AG04450 (cell line): Measurements from ENCODE around the gene MAD2L1BP. TPM values are rescaled to one million over a fixed set of nuclear protein-coding genes. Genes with fewer than 3 reads are reported as not detected.
A peak's percentile ranks its signal among the peaks of the same experiment; 100 is the strongest.

ENCODE experiments used
- CTCF ChIA-PET: fragments of 300-600, 350-600 bp; formaldehyde crosslinking; extraction: SDS; loops from one replicate; lab custom pipeline; 2022; ENCODE audit warnings: antibody characterized with exemption, inconsistent platforms; lab: Charles Lee
- POLR2A ChIA-PET: fragments of 350-600 bp; formaldehyde crosslinking; extraction: SDS; loops from one replicate; lab custom pipeline; 2021; ENCODE audit warnings: antibody characterized with exemption, inconsistent platforms; lab: Yijun Ruan, JAX
- DNase-seq: peaks from one replicate; pipeline ENCODE4 v3.0.0-alpha.2; 2011; ENCODE audit warnings: low read depth, low spot score
- H3K27ac ChIP-seq: one replicate; pipeline ENCODE4 v1.5.1; 2012; ENCODE audit warnings: low read depth, low read length, control low read depth
- H3K27me3 ChIP-seq: one replicate; pipeline ENCODE4 v1.6.0; 2012; ENCODE audit warnings: low read length; ENCODE audit not compliant: control insufficient read depth, insufficient read depth
- H3K4me3 ChIP-seq: 2 replicates; pipeline ENCODE4 v1.5.1; 2011; ENCODE audit warnings: mild to moderate bottlenecking, low read depth, low read length, control low read depth
- H3K9me3 ChIP-seq: 2 replicates; pipeline ENCODE4 v1.5.1; 2012; ENCODE audit warnings: low read length; ENCODE audit not compliant: control insufficient read depth, insufficient read depth
- polyA plus RNA-seq: library from polyadenylated mRNA; depleted of rRNA; stranded (reverse); fragments of >200 nt; gene quantifications from 2 replicates; pipeline ENCODE4 v1.2.3, GENCODE V29; 2011
- TF ChIP-seq, protein P1 (sequence below): IDR thresholded peaks from 2 replicates; pipeline ENCODE4 v1.5.1; 2011; ENCODE audit warnings: low read depth, low read length, control low read depth, inconsistent platforms

The MAD2L1BP gene
- polyA plus RNA-seq, 1 experiment: 37.1 TPM

DNA sequence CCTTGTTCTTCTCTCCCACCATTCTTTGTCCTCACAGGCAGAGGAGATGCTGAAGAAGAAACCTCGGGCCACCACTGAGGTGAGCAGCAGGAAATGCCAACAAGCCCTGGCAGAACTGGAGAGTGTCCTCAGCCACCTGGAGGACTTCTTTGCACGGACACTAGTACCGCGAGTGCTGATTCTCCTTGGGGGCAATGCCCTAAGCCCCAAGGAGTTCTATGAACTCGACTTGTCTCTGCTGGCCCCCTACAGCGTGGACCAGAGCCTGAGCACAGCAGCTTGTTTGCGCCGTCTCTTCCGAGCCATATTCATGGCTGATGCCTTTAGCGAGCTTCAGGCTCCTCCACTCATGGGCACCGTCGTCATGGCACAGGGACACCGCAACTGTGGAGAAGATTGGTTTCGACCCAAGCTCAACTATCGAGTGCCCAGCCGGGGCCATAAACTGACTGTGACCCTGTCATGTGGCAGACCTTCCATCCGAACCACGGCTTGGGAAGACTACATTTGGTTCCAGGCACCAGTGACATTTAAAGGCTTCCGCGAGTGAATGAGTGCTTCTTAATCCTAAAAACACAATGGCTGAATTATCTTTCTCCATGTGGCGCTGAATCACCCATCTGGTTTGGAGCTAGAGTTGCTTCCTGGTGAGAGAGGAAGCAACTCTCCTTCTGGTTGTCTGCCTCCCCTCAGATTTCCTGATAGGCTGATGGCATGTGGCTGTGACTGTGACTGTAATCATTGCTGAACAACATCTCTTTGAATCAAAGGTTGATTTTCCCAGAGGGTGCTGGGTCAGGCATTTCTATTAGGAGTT lies 4.6 kb downstream of the MAD2L1BP start:
- CTCF ChIA-PET: interaction anchor here (0.6 to 1.1 kb wide), 2 partner anchors 129 to 438 kb away, joined by 3 to 10 read pairs; no protein-coding TSS in a partner anchor
- H3K27me3 ChIP-seq: no peaks in the 10 kb centered on the region
- POLR2A ChIA-PET: interaction anchor here (0.5 kb wide), 1 partner anchor 33 kb away, joined by 5 read pairs; no protein-coding TSS in a partner anchor
- no peak overlapping the region for H3K27ac ChIP-seq
- TF ChIP-seq, protein P1, sequence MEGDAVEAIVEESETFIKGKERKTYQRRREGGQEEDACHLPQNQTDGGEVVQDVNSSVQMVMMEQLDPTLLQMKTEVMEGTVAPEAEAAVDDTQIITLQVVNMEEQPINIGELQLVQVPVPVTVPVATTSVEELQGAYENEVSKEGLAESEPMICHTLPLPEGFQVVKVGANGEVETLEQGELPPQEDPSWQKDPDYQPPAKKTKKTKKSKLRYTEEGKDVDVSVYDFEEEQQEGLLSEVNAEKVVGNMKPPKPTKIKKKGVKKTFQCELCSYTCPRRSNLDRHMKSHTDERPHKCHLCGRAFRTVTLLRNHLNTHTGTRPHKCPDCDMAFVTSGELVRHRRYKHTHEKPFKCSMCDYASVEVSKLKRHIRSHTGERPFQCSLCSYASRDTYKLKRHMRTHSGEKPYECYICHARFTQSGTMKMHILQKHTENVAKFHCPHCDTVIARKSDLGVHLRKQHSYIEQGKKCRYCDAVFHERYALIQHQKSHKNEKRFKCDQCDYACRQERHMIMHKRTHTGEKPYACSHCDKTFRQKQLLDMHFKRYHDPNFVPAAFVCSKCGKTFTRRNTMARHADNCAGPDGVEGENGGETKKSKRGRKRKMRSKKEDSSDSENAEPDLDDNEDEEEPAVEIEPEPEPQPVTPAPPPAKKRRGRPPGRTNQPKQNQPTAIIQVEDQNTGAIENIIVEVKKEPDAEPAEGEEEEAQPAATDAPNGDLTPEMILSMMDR: no peak
- H3K9me3 ChIP-seq: no peaks in the 10 kb centered on the region
- no peak for DNase-seq
- H3K4me3 ChIP-seq: no peak overlapping the region

DNA sequence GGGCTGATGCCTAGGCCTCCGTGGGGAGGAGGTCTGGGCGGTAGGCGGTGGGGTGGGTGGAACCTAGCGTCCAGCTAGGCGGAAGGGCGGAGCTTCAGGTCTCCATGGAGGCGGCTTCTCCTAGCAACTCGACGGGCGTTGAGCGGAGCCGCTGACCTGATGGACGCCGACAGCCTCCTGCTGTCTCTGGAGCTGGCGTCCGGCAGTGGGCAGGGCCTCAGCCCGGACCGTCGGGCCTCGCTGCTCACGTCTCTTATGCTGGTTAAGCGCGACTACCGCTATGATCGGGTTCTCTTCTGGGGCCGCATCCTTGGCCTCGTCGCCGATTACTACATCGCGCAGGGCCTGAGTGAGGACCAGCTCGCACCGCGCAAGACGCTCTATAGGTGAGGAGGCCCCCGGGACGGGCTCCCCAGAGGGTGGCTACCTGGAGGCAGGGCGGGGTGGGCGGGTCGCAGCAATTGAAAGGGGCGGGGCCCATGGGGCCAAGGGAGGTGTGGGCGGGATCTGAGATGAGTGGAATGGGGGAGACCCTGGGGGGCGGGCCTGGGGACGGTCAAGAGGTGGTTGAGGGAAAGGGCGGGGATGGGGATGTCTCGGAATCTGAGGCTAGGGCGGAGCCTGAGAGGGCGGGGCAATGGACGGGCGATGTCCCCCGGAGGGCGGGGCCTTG lies 9.4 kb downstream of the MAD2L1BP start, which contains the start of gene RSPH9:
Gene RSPH9, plus strand, starts transcription at position 97 of the 673 bp plus-strand sequence. Its CDS starts 63 bp downstream, at position 160.
- Histone ChIP-seq H3K27ac (peak within 1 kb of the TSS; percentile 21), H3K9me3 (no peaks in the 10 kb centered on the region), H3K4me3 (peak within 1 kb of the TSS; percentile 61), H3K27me3 (no peaks in the 10 kb centered on the region)
- DNase-seq: no peak
- CTCF ChIA-PET: interaction anchor here (0.5 to 1.6 kb wide), 5 partner anchors 20 to 434 kb away, joined by 3 to 5 read pairs (median 4); no protein-coding TSS in a partner anchor
- TF ChIP-seq, protein P1: no peak
- POLR2A ChIA-PET: interaction anchor here (1.6 kb wide), 2 partner anchors 9 to 15 kb away, joined by 8 to 14 read pairs; partner anchors contain the start of genes GTPBP2 and MAD2L1BP

DNA sequence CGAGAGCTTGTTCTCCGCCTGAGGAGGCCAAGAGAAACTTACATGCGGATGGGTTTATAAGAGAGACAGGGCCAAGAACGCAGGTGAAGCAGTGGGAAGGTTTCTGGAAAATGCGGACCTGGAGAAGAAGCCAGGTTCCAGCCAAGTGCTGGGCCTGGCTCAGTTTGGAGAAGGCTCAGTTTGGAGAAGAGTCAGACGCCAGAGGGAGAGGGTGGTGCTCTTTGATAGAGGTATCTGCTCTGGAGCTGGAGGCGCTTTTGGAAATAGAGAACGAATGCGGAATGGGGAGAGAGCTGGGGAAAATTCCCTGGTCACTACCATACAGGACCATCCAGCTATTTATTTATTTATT lies 9.9 kb downstream of the MAD2L1BP start:
- peak overlapping the region; percentile 61 for H3K4me3 ChIP-seq
- peak overlapping the region; percentile 21 for H3K27ac ChIP-seq
- no peaks in the 10 kb centered on the region for H3K27me3 ChIP-seq
- ChIA-PET CTCF (interaction anchor here (1.0 to 1.6 kb wide), 4 partner anchors 20 to 433 kb away, joined by 4 to 5 read pairs (median 4); no protein-coding TSS in a partner anchor), POLR2A (interaction anchor here (1.6 kb wide), 2 partner anchors 10 to 16 kb away, joined by 8 to 14 read pairs; partner anchors contain the start of genes GTPBP2 and MAD2L1BP)
- H3K9me3 ChIP-seq: no peaks in the 10 kb centered on the region
- TF ChIP-seq, protein P1: no peak
- DNase-seq: no peak

DNA sequence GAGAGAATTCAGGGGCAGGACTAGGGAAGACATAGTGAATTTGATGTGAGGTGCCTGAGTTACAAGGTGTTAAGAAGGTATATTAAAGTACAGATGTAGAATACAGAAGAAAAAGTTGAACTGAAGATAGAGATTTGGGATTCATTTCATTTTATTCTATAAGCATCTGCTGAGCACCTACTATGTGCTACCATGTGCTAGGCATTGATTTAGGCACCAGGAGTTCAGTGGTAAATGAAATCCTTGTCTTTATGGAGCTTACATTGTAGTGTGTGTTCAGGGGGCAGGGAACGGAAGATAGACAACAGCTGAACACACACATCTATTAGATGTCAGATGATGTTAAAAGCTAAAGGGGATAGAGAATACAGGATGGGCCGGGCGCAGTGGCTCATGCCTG lies 12.0 kb downstream of the MAD2L1BP start:
- TF ChIP-seq, protein P1: no peak
- H3K9me3 ChIP-seq: no peaks in the 10 kb centered on the region
- ChIA-PET CTCF (no interaction called here), POLR2A (no interaction called here)
- no peak for DNase-seq
- no peak overlapping the region for H3K27ac ChIP-seq
- H3K27me3 ChIP-seq: no peaks in the 10 kb centered on the region
- H3K4me3 ChIP-seq: no peak overlapping the region
